BLaER1 treated with 17β-estradiol and CSF1 and Interleukin-3, amounts not matched to agents 10 nM and 100 nM (cell line): ENCODE results near the gene CASKIN2.

Experiments used
- H3K27ac ChIP-seq, 11 experiments: shearing (Covaris generic); formaldehyde crosslinking; 2 replicates each; pipeline ENCODE4 v1.8.1; 2022
- H3K27me3 ChIP-seq, 11 experiments: shearing (Covaris generic); formaldehyde crosslinking; 2 replicates each; pipeline ENCODE4 v1.8.1; 2022
- H3K36me3 ChIP-seq, 11 experiments: shearing (Covaris generic); formaldehyde crosslinking; 2 replicates each; pipeline ENCODE4 v1.8.1; 2022
- H3K4me1 ChIP-seq, 10 experiments: shearing (Covaris generic); formaldehyde crosslinking; 2 replicates each; pipeline ENCODE4 v1.8.1; 2022
- H3K4me2 ChIP-seq, 11 experiments: shearing (Covaris generic); formaldehyde crosslinking; 2 replicates each; pipeline ENCODE4 v1.8.1; 2022
- H3K4me3 ChIP-seq, 10 experiments: shearing (Covaris generic); formaldehyde crosslinking; 2 replicates each; pipeline ENCODE4 v1.8.1; 2022
- H3K9ac ChIP-seq, 11 experiments: shearing (Covaris generic); formaldehyde crosslinking; 2 replicates each; pipeline ENCODE4 v1.8.1; 2022
- H3K9me3 ChIP-seq, 11 experiments: shearing (Covaris generic); formaldehyde crosslinking; replicated peaks in 1 of 11; 2 replicates each; pipeline ENCODE4 v1.8.1; 2022
- H4K20me1 ChIP-seq, 11 experiments: shearing (Covaris generic); formaldehyde crosslinking; 2 replicates each; pipeline ENCODE4 v1.8.1; 2022
- Cebpa-rat ChIP-seq, 11 experiments: shearing (Covaris generic); IDR thresholded peaks; 2 replicates each; pipeline ENCODE4 v1.8.1; 2022

The CASKIN2 gene

DNA sequence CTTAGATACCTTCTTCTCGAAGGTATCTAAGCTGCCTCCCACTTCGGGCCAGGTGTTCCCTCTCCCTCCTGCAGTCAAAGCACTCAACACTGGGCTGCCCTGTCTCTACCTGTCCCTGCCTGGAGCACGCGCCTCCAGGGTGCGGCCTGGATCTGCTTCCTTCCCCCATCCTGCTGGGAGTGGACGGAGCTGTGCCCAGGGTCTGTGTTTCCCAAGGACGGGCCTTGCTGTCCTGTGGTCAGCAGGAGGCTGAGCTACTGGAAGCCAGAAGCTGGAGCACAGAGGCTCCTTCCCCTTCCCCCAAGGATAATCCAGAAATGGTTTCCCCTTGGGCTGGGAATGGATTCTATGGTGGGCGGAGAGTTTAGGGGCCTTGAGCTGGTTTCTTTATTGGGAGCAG lies 26.9 kb upstream of the CASKIN2 start:
- peaks cover 0 to 31% (median 13%) of the 10 kb centered on the region in 10 experiments; a peak in 13 of 20 replicates for H3K4me1 ChIP-seq
- no peak for TF ChIP-seq Cebpa-rat (IDR thresholded peaks at IDR 0.05)
- no peak overlapping the region for H3K4me3 ChIP-seq
- no peak overlapping the region for H3K9ac ChIP-seq
- peaks cover 0 to 9% (median 0%) of the 10 kb centered on the region in 11 experiments; a peak in 3 of 22 replicates for H3K36me3 ChIP-seq
- H4K20me1 ChIP-seq, result peaks cover 0 to 29% (median 0%) of the 10 kb centered on the region in 11 experiments; a peak in 4 of 22 replicates
- no peak overlapping the region for H3K4me2 ChIP-seq
- no peak overlapping the region for H3K27ac ChIP-seq
- no peaks in the 10 kb centered on the region for H3K27me3 ChIP-seq
- no peaks in the 10 kb centered on the region for H3K9me3 ChIP-seq

DNA sequence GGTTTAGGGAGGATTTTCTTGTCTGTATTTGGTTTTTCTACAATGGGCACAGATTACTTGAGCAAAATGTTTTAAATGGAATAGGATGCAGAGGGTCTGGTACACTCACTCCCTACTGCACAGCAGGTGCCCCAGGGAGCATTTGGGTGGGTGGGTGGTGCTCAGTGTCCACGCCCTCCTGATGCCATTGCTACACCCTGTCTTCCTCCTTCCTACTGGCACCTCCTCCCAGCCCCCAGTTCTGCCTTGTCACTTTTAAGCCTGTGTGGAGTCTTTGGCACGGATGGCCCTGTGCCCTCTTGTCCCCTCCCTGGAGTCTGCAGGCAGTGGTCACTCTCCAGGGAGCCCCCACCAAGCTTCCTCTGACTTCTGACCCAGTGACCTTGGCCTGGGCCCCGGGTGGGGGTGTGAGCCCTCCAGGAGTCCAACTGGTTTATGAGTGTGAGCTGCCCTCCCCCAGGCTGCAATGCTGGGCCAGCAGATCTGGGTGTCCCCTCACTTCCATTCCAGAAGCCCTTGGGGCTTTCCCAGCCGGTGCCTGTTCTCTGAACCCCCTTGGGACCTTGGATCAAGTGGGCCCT lies 25.7 kb upstream of the CASKIN2 start:
- Histone ChIP-seq H3K4me3 (no peak overlapping the region), H3K4me2 (peak overlapping the region in 3 of 11 experiments; percentile 19 to 43 (median 30); a peak in 3 of 22 replicates), H4K20me1 (peaks cover 0 to 29% (median 0%) of the 10 kb centered on the region in 11 experiments; a peak in 4 of 22 replicates), H3K36me3 (peaks cover 0 to 9% (median 0%) of the 10 kb centered on the region in 11 experiments; a peak in 3 of 22 replicates), H3K4me1 (peaks cover 5 to 34% (median 15%) of the 10 kb centered on the region in 10 experiments), H3K27ac (peak overlapping the region in 1 of 11 experiments; percentile 42; a peak in 1 of 22 replicates), H3K27me3 (no peaks in the 10 kb centered on the region), H3K9ac (peak overlapping the region in 2 of 11 experiments; percentile 10 to 26; a peak in 3 of 22 replicates), H3K9me3 (no peaks in the 10 kb centered on the region)
- TF ChIP-seq Cebpa-rat (IDR thresholded peaks at IDR 0.05), result no peak

DNA sequence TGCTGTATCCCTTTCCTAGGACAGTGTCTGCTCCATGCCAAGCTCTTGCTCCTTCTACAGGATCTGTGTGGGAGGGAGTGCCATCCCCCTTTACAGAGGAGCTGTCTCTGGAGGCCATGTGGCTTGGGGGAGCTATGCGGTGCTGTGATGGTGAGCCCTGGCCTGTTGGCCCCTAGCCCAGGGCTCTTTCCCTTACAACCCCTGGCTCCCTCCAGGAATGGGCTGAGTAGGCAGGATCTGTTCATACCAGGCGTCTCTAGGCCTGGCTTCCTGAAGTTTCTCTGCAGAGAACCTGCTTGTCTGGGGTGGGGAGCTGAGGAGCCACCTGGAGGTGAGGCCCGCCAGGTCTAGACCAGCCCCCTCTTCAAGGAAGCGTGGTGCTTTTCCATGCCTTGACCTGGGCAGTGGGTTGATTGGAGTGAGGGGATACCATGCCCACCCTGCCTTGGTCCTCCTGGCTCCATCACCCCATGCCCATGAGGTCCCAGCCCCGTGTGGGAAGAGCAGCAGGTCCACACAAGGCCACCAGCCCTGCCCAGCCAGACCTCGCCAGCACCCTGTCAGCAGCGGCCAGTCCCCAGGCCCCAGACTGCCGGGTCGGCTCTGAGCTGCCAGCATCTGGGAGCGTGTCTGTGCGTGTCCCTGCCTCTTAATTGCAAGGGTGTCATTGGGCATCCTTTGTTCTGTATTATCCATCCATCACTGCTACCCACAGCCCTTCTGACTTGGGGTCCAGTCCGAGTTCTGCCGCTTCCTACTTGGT lies 24.8 kb upstream of the CASKIN2 start:
- Histone ChIP-seq H3K4me1 (peaks cover 12 to 39% (median 23%) of the 10 kb centered on the region in 10 experiments), H3K36me3 (peaks cover 0 to 9% (median 0%) of the 10 kb centered on the region in 11 experiments; a peak in 3 of 22 replicates), H4K20me1 (peaks cover 0 to 29% (median 0%) of the 10 kb centered on the region in 11 experiments; a peak in 5 of 22 replicates), H3K27me3 (no peaks in the 10 kb centered on the region), H3K27ac (no peak overlapping the region), H3K9me3 (no peaks in the 10 kb centered on the region), H3K4me3 (no peak overlapping the region), H3K4me2 (no peak overlapping the region), H3K9ac (peak overlapping the region in 1 of 11 experiments; percentile 10; a peak in 2 of 22 replicates)
- TF ChIP-seq Cebpa-rat (IDR thresholded peaks at IDR 0.05), result no peak

DNA sequence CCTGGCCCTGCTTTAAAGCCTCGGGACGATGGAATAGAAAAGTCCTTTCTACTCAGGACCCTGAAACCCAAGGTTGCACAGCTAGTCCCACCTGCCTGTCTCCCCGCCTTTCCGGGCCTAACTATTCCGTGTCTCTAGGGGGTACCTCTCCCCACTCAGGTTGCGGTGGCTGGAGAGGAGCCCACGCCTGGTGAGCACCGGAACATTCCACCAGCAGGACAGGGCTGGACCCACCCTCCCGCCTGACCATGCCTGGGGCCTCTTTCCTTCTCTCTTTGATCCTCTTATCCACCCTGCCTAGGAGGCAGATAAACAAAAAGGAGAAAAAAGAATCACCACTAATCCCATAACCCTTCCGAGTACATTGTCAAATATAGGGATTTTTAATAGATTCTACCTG lies 21.0 kb upstream of the CASKIN2 start:
- Histone ChIP-seq H3K36me3 (peaks cover 0 to 22% (median 4%) of the 10 kb centered on the region in 11 experiments; a peak in 9 of 22 replicates), H4K20me1 (peaks cover 0 to 26% (median 4%) of the 10 kb centered on the region in 11 experiments; a peak in 8 of 22 replicates), H3K27me3 (no peaks in the 10 kb centered on the region), H3K9ac (peak overlapping the region in 2 of 11 experiments; percentile 16 to 55; a peak in 1 of 22 replicates), H3K4me1 (peaks cover 26 to 44% (median 34%) of the 10 kb centered on the region in 10 experiments), H3K27ac (peak overlapping the region in 3 of 11 experiments; percentile 42 to 67 (median 63); a peak in 2 of 22 replicates), H3K4me3 (no peak overlapping the region), H3K9me3 (no peaks in the 10 kb centered on the region), H3K4me2 (peak overlapping the region in 6 of 11 experiments; percentile 69 to 87 (median 82); a peak in 10 of 22 replicates)
- no peak for TF ChIP-seq Cebpa-rat (IDR thresholded peaks at IDR 0.05)

DNA sequence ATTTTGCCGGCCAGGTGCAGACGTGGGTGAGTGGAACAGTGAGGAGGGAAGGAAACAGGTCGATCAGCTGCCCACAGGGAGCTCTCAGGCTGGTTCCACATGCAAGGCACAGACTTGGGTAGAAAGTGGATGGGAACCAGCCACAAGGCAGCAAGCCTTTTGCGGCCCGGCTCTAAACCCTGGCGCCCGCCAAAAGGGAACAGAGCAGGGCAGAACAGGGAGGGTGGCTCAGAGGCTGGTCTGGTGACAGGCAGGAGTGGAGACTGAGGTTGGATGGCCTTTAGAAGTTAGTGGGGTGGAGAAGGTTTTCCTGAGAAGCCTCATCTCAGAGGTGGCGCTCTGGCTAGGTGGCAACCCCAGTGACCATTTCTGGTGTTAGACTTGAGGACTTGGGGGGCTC lies 20.5 kb upstream of the CASKIN2 start:
- Histone ChIP-seq H3K27ac (peak overlapping the region in 8 of 11 experiments; percentile 14 to 67 (median 50); a peak in 13 of 22 replicates), H3K4me1 (peaks cover 22 to 45% (median 35%) of the 10 kb centered on the region in 10 experiments), H3K27me3 (no peaks in the 10 kb centered on the region), H3K4me3 (no peak overlapping the region), H3K36me3 (peaks cover 0 to 22% (median 4%) of the 10 kb centered on the region in 11 experiments; a peak in 9 of 22 replicates), H3K9ac (peak overlapping the region in 6 of 11 experiments; percentile 16 to 61 (median 54); a peak in 8 of 22 replicates), H3K9me3 (no peaks in the 10 kb centered on the region), H3K4me2 (peak overlapping the region; percentile 69 to 87 (median 79)), H4K20me1 (peaks cover 0 to 26% (median 9%) of the 10 kb centered on the region in 11 experiments; a peak in 13 of 22 replicates)
- TF ChIP-seq Cebpa-rat (IDR thresholded peaks at IDR 0.05), result no peak

DNA sequence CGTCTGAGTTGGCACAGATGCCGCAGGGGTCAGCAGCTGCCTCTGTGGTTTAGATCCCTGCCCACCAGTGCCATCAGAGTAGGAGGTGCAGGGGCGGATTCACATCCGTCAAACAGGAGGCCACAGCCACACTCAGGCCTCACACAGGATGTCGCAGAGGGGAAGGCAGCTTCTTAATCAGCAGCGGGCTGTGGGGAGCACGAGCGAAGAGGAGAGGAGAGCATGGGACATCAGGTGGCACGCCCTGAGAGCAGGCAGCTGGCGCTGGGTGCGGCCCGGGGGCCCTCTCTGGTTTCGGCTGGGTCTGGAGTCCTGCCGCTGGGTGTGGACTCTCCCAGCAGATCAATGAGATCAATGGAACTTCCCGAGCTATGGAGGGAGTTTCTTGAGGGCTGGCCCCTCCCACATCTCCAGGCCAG lies 19.8 kb upstream of the CASKIN2 start:
- peak overlapping the region in 2 of 10 experiments; percentile 21 to 28; a peak in 2 of 20 replicates for H3K4me3 ChIP-seq
- H3K4me1 ChIP-seq, result peaks cover 20 to 49% (median 37%) of the 10 kb centered on the region in 10 experiments

DNA sequence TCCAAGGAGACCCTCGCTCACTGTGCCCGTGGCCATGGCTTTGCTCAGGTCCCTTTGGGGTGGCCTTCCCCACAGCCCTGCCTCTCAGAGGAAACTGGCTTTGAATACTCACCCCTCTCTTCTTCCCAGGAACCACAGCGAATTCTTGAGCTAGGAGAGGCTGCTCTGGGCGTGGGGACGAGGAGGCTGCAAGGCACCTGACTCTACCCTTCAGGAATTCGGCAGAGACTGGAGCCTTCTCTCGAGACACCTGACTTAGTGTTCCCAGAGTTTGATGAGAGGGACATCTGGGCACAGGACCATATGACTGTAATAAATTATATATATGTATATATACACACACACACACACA lies 16.4 kb upstream of the CASKIN2 start:
- no peak overlapping the region for H3K27ac ChIP-seq
- no peak for TF ChIP-seq Cebpa-rat (IDR thresholded peaks at IDR 0.05)
- H3K27me3 ChIP-seq, result peaks cover 1 to 6% (median 5%) of the 10 kb centered on the region in 11 experiments; a peak in 19 of 22 replicates
- peak overlapping the region in 7 of 11 experiments; percentile 33 to 68 (median 52); a peak in 13 of 22 replicates for H3K4me2 ChIP-seq
- peaks cover 0 to 39% (median 12%) of the 10 kb centered on the region in 11 experiments; a peak in 15 of 22 replicates for H4K20me1 ChIP-seq
- H3K4me3 ChIP-seq, result no peak overlapping the region
- H3K9me3 ChIP-seq, result no peaks in the 10 kb centered on the region
- peaks cover 0 to 18% (median 4%) of the 10 kb centered on the region in 11 experiments; a peak in 9 of 22 replicates for H3K36me3 ChIP-seq
- H3K4me1 ChIP-seq, result peaks cover 25 to 52% (median 42%) of the 10 kb centered on the region in 10 experiments
- 0 out of 22 replicates have a peak overlapping the region, but pooled peaks of 2 of the 11 experiments have one; percentile 2 to 9 for H3K9ac ChIP-seq

More for the DNA sequence above, 19.8 kb upstream of the CASKIN2 start:
- Histone ChIP-seq H3K27ac (peak overlapping the region in 9 of 11 experiments; percentile 14 to 67 (median 49); a peak in 17 of 22 replicates), H3K27me3 (no peaks in the 10 kb centered on the region), H3K9ac (peak overlapping the region; percentile 14 to 61 (median 45); a peak in 19 of 22 replicates), H3K36me3 (peaks cover 0 to 22% (median 4%) of the 10 kb centered on the region in 11 experiments; a peak in 9 of 22 replicates), H3K9me3 (no peaks in the 10 kb centered on the region), H4K20me1 (peaks cover 0 to 30% (median 9%) of the 10 kb centered on the region in 11 experiments; a peak in 13 of 22 replicates), H3K4me2 (peak overlapping the region; percentile 69 to 87 (median 79))
- TF ChIP-seq Cebpa-rat (IDR thresholded peaks at IDR 0.05), result no peak
